ENCODE measurements around the gene FARP2. TPM values are rescaled to one million over a fixed set of nuclear protein-coding genes. Genes with fewer than 3 reads are reported as not detected.

Gene FARP2
- total RNA-seq, 1 experiment from 2014 or later, result 29.9 TPM

- no peaks in the 10 kb centered on the region for H3K36me3 ChIP-seq (ENCODE audit: low read depth, low read length)
- no TSS peak for BruUV-seq (replicated peaks)
- H3K27me3 ChIP-seq (ENCODE audit: low read length), result no peaks in the 10 kb centered on the region
- H3K4me2 ChIP-seq (ENCODE audit: low read length), result no peak overlapping the region
- H3K4me1 ChIP-seq (ENCODE audit: insufficient read depth, low read length), result no peaks in the 10 kb centered on the region
- no peaks in the 10 kb centered on the region for H3K9me2 ChIP-seq (replicated peaks; ENCODE audit: low read length)
- DNase-seq, result no peak
- no peak for ATAC-seq
- intact Hi-C loops (cut with micrococcal nuclease), result no loop called here
- no peaks in the 10 kb centered on the region for H3F3A ChIP-seq (ENCODE audit: low read length, unreplicated experiment)
- no peak overlapping the region for H3K27ac ChIP-seq (ENCODE audit: low read length)
- H4K20me1 ChIP-seq (ENCODE audit: low read length), result no peaks in the 10 kb centered on the region
- ChIA-PET POLR2A (ENCODE audit: unreplicated experiment) (no interaction called here), CTCF (no interaction called here)
- no peak overlapping the region for H3K4me3 ChIP-seq (ENCODE audit: low read length)
- no peak overlapping the region for H2AFZ ChIP-seq (ENCODE audit: low read length)
- H3K9ac ChIP-seq (ENCODE audit: low read length), result no peak overlapping the region
- TF ChIP-seq EZH2phosphoT487 (IDR thresholded peaks at IDR 0.05; ENCODE audit: borderline replicate concordance, low read length) (no peak), EZH2 (IDR thresholded peaks at IDR 0.05; ENCODE audit: low read length, unreplicated experiment) (no peak)
- TF ChIP-seq, protein P1, sequence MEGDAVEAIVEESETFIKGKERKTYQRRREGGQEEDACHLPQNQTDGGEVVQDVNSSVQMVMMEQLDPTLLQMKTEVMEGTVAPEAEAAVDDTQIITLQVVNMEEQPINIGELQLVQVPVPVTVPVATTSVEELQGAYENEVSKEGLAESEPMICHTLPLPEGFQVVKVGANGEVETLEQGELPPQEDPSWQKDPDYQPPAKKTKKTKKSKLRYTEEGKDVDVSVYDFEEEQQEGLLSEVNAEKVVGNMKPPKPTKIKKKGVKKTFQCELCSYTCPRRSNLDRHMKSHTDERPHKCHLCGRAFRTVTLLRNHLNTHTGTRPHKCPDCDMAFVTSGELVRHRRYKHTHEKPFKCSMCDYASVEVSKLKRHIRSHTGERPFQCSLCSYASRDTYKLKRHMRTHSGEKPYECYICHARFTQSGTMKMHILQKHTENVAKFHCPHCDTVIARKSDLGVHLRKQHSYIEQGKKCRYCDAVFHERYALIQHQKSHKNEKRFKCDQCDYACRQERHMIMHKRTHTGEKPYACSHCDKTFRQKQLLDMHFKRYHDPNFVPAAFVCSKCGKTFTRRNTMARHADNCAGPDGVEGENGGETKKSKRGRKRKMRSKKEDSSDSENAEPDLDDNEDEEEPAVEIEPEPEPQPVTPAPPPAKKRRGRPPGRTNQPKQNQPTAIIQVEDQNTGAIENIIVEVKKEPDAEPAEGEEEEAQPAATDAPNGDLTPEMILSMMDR (conservative IDR thresholded peaks at IDR 0.05; ENCODE audit: low read depth, low read length), result no peak
- H3K9me3 ChIP-seq (ENCODE audit: low read length), result no peaks in the 10 kb centered on the region
- H3K79me2 ChIP-seq (ENCODE audit: low read length), result no peaks in the 10 kb centered on the region
Measured at GRCh38 chr2:241530571-241530970, 174.5 kb downstream of the FARP2 start.

GRCh38 chr2:241531161-241531722 lies 175.2 kb downstream of the FARP2 start:
- Histone ChIP-seq H3K9me2 (replicated peaks; ENCODE audit: low read length) (no peaks in the 10 kb centered on the region), H3K9me3 (ENCODE audit: low read length) (no peaks in the 10 kb centered on the region), H2AFZ (ENCODE audit: low read length) (no peak overlapping the region), H3K36me3 (ENCODE audit: low read depth, low read length) (no peaks in the 10 kb centered on the region), H3K27ac (ENCODE audit: low read length) (no peak overlapping the region), H3K4me1 (ENCODE audit: insufficient read depth, low read length) (no peaks in the 10 kb centered on the region), H3K9ac (ENCODE audit: low read length) (no peak overlapping the region), H3F3A (ENCODE audit: low read length, unreplicated experiment) (no peaks in the 10 kb centered on the region), H3K4me2 (ENCODE audit: low read length) (no peak overlapping the region), H3K27me3 (ENCODE audit: low read length) (no peaks in the 10 kb centered on the region), H4K20me1 (ENCODE audit: low read length) (no peaks in the 10 kb centered on the region), H3K79me2 (ENCODE audit: low read length) (no peaks in the 10 kb centered on the region), H3K4me3 (ENCODE audit: low read length) (no peak overlapping the region)
- no peak for DNase-seq
- CTCF ChIA-PET, result no interaction called here
- BruUV-seq (replicated peaks), result no TSS peak
- POLR2A ChIA-PET (ENCODE audit: unreplicated experiment), result no interaction called here
- intact Hi-C loops (cut with micrococcal nuclease), result no loop called here
- ATAC-seq, result no peak
- TF ChIP-seq, protein P1 (conservative IDR thresholded peaks at IDR 0.05; ENCODE audit: low read depth, low read length), result no peak

- H3K9ac ChIP-seq (ENCODE audit: low read length), result no peak overlapping the region
- H4K20me1 ChIP-seq (ENCODE audit: low read length), result no peaks in the 10 kb centered on the region
- H3K27me3 ChIP-seq (ENCODE audit: low read length), result no peaks in the 10 kb centered on the region
- no peaks in the 10 kb centered on the region for H3K79me2 ChIP-seq (ENCODE audit: low read length)
- no peaks in the 10 kb centered on the region for H3F3A ChIP-seq (ENCODE audit: low read length, unreplicated experiment)
- no peaks in the 10 kb centered on the region for H3K4me1 ChIP-seq (ENCODE audit: insufficient read depth, low read length)
- DNase-seq, result no peak
- no peaks in the 10 kb centered on the region for H3K9me2 ChIP-seq (replicated peaks; ENCODE audit: low read length)
- H3K27ac ChIP-seq (ENCODE audit: low read length), result no peak overlapping the region
- H2AFZ ChIP-seq (ENCODE audit: low read length), result no peak overlapping the region
- intact Hi-C loops (cut with micrococcal nuclease), result no loop called here
- ChIA-PET POLR2A (ENCODE audit: unreplicated experiment) (no interaction called here), CTCF (no interaction called here)
- no peaks in the 10 kb centered on the region for H3K9me3 ChIP-seq (ENCODE audit: low read length)
- TF ChIP-seq, protein P1 (conservative IDR thresholded peaks at IDR 0.05; ENCODE audit: low read depth, low read length), result no peak
- TF ChIP-seq EZH2 (IDR thresholded peaks at IDR 0.05; ENCODE audit: low read length, unreplicated experiment) (no peak), EZH2phosphoT487 (IDR thresholded peaks at IDR 0.05; ENCODE audit: borderline replicate concordance, low read length) (no peak)
- BruUV-seq (replicated peaks), result no TSS peak
- ATAC-seq, result no peak
- no peak overlapping the region for H3K4me2 ChIP-seq (ENCODE audit: low read length)
- H3K36me3 ChIP-seq (ENCODE audit: low read depth, low read length), result no peaks in the 10 kb centered on the region
- no peak overlapping the region for H3K4me3 ChIP-seq (ENCODE audit: low read length)
Measured at GRCh38 chr2:241532168-241532567, 176.1 kb downstream of the FARP2 start.

Measured in PC-3 (cell line).